HG03139 (cell line): ENCODE results near the gene MCUR1.
A peak's percentile ranks its signal among the peaks of the same experiment; 100 is the strongest.
"Not testable (repeated sequence)": the region's sequence is repeated elsewhere in the genome, so short reads cannot be mapped to it uniquely, and the experiment has no call there.

Source experiments
- ATAC-seq: cut with Tn5 transposase; IDR thresholded peaks from one replicate; pipeline ENCODE4 v1.9.1; 2021; ENCODE audit not compliant: unreplicated experiment

Gene MCUR1

DNA sequence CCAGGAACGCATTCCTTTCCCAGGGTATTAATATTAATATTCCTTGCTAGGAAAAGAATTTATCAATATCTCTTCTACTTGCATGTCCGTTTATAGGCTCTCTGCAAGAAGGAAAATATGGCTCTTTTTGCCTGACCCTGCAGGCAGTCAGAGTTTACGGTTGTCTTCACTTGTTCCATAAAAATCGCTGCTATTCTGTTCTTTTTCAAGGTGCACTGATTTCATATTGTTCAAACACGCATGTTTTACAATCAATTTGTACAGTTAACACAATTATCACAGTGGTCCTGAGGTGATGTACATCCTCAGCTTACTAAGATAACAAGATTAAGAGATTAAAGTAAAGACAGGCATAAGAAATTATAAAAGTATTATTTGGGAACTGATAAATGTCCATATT is 15.1 kb upstream of the MCUR1 start:
- ATAC-seq, result not testable (repeated sequence)

DNA sequence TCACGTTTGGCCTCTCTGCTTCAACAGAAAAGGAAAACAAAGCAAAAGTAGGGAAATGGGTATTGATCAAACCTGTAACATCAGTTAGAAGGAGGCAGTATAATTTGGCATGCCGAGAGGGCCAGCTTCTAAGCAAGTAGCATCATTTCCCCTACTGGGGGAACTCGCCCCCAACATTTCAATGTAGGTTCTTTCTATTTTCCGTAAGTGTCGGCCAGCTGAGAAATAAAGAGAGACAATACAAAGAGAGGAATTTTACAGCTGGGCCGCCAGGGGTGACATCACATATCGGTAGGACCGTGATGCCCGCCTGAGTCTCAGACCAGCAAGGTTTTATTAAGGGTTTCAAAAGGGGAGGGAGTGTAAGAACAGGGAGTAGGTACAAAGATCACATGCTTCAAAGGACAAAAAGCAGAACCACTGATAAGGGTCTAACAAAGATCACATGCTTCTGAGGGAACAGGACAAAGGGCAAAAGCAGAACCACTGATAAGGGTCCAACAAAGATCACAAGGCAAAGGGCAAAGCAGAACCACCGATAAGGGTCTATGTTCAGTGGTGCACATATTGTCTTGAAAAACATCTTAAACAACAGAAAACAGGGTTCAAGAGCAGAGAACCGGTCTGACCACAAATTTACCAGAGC is 14.4 kb upstream of the MCUR1 start:
- not testable (repeated sequence) for ATAC-seq

DNA sequence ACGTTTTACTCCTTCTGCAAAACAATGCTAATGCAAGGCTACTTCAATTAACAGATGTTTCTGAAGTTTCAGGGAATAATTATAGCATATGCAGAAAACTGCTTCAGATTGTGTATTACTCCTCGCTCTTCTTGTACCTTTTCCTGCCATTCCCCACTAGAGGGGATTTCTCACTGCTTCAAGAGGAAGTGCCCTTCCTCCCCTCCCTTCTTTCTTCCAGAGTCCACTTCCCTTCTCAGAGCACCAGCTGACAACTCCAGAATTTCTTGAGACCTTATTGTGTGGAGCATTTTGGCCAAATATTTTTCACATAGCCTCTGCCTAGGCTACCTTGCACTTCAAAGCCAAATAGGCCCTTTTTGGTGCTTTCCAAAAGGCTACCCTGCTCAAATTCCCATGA is 12.7 kb upstream of the MCUR1 start:
- ATAC-seq, result no peak

DNA sequence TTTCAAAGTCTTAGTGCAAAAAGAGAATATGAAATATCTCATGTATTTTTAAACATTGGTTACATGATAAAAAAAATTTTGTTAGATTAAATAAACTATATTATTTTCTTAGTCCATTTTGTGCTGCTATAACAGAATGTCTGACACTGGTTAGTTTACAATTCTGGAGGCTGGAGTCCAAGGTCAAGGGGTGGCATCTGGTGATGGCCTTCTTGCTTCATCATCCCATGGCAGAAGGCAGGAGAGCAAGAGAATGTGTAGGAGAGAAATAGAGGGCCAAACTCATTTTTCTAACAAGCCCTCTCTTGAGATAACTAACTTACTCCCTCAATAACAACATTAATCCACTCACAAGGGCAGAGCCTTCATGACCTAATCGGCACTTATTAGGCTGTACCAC is 11.5 kb upstream of the MCUR1 start:
- no peak for ATAC-seq

DNA sequence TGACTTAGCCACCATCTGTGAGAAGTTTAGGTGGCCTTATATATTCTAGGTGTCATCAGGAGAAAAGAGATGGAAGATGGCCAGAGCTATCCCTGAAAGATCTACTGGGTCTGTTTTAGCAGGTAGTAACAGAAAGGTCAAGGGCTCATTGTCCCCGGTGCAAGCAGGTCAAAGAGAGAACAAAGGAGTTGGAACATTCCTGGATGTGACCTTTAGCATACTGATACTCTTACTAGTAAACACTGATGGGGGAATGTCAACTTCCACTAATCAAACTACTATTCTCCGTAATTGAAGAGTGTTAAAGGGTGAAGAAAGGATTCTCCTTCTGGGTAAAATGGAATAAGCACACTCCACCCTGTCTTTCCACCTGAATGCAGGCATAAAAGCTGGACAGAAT is 4.0 kb upstream of the MCUR1 start:
- ATAC-seq, result no peak

DNA sequence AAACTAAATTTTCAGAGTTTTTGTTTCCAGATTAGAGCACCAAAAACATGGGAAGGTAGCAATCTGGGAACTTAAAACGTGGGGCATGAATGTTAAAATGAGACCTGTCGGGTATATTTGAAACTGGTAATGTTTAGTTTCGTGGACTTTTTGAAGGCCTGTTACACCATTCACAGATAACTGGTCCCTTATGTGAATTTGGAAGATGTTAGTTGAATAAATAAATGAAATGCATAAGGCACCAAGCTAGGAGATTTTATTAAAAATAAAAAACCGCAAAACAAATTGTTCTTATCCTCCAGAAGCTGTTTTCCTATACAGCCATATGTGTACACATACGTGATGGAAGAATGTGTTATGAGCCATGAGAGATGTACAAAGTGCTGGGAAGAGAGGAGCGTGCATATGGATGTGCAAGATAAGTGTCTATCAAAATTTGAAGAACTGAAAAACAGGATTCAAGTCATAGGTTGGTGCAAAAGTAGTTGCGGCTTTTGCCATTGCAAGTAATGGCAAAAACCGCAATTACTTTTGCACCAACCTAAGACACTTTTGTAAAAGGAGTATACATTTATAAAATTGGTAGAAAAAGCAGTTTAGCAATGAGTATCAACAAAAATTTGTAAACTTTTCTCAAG is 700 bp upstream of the MCUR1 start:
- ATAC-seq, result no peak

DNA sequence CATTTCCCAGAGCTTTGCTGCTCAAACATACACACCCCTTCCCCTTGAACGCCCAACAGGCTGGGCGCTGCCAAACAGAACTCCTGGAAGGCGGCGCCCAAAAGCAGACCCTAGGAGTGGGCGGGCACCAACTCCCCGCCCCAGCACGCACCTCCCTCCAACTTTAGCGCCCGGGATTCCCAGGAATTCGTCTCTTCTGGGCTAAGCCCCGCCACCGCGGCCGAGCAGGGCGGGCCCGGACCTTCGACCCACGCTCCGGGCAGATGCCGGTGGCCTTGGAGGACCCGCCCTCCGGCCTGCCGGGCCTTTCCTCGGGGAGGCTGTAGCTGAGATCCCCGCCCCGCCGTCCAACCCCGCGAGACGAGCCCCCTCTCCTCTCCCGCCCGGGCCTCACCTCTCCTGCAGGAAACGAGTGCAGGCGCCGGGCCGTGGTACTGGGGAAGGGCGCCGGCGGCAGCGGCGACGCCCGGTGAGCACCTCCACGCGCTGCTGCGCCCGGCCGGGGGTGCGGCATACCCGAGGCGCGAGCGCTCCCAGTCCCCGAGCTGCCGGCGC is 659 bp downstream of the MCUR1 start:
- peak; percentile 28 for ATAC-seq

DNA sequence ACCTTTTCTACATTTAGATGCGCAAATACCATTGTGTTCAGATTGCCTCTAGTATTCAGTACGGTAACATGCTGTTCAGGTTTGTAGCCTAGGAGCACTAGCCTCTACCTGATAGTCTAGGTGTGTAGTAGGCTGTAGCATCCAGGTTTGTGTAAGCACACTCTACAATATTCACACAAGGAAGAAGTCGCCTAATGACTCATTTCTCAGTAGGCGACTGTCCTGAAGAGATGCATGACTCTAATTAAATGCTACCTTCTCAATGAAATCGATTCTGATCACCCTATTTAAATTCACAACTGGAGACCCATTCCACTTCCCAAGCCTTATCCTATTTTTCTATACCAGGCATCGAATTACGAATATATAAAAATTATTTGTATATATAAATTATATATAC is 1.3 kb downstream of the MCUR1 start:
- no peak for ATAC-seq

DNA sequence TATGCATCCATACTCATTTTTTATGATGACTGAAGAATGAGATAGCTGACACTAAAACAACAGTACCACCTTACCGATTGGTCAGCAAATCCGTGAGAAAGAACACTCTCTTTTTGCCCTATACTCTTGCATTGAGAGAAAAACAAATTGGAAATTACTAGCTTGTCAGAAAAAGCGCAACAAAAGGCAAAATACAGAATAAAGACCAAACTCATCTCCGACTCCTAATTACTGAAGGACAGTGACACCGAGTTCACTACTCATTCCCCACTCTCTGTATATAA is 2.1 kb downstream of the MCUR1 start:
- ATAC-seq, result no peak

DNA sequence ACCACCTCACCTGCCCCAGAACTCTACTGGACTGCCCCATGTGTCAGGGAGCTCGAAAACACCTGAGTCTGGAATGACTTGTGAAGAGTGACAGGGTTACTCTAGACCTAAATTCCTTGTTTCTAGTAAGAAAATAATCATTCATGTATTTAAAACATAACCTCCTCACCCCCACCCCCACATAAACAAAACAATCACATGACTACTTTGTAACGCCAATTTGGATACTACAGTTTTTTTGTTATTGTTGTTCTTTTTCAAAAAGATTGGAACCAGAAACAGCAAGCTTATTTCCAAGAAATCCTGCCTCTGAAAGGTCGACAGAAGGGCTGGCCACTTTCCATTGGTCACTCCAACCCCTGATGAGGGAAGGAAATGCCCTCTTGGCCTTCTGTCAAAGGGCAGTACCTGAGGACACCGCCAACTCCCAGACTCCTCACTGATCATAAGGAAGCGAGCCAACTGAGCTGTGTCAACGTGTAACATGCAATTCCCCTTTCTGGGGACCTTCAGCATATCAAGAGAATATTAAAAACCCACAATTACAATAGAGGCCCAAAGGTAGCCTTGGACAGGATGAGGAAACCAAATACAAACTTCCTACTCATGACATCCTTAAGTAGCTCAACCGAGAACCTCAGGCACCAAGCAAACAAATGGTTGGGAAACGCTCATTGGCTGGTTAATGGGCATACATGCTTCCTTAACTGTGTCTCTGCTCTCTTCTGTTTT is 2.6 kb downstream of the MCUR1 start:
- no peak for ATAC-seq

DNA sequence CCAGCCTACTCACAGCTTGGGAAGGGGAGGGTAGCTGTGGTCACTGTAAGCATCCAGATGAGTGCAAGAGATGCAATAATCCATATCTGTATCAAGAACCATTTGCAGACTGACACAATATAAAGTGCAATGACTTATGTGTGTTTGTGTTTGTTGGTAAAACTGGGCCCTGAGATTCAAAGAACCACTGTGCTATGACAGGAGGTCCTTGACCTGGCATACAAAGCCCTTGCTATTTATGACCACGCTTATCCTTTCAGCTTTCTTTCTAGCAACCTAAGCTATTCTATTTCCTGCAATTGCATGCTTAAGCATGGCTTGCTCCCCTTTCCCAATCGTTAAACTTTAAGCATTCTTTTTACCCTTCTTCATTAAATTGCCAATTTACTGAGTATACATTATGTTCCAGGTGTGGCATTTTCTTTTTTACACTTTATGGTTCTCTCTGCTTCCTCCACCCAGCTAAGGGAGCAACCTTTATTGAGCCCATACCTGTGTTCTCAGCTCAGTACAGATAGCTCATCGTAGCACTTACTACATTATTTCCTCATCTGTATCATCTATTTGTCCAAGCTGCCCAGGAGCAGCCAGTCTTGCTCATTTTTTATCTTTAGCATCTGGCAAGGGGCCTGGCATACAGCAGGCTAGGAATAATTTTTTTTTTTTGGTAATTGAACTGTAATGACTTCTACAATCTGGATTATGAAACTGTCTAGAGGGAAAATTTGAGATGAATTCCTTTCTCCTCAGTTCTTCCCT is 3.5 kb downstream of the MCUR1 start:
- ATAC-seq, result no peak

DNA sequence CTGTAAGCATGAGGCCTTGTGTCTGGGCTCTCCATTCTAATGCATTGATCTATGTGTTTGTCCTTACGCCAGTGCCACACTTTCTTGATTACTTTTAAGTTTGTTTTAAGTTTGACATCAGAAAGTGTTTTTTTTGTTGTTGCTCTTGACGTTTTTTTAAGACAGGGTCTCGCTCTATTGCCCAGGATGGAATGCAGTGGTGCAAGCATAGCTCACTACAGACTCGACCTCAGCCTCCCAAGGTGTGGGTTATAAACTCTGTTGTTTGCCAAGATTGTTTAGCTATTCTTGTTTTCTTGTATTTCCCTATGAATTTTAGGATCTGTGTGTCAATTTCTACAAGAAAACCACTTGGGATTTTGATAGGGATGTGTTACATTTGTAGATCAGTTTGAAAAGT is 5.6 kb downstream of the MCUR1 start:
- no peak for ATAC-seq

DNA sequence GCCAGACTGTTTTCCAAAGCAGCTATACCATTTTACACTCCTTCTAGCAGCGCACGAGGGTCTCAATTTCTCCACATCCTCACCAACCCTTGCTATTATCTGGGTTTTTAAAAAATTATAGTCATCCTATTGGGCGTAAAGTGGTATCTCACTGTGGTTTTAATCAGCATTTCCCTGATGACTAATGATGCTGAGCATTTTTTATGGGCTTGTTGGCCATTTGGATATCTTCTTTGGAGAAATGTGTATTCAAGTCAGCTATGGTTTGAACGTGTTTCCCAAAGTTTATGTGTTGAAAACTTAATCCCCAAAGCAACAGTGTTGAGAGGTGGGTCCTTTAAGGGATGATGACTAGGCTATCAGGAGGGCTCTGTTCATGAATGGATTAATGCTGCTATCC is 6.7 kb downstream of the MCUR1 start:
- ATAC-seq, result no peak

DNA sequence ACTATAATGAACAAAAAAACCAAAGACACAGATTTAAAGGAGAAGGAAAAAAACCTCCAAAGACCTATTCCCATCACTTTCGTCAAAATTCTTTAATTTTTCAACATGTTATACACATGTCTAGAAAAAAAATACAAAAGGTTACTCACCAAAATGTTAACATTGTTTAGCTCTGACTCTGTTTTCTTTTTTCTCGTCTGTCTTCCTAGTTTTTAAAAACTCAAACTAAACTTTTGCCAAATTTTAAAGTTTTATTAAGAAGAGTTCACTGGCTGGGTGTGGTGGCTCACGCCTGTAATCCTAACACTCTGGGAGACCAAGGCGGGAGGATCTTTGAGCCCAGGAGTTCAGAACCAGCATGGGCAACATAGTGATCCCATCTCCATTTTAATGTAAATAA is 10.8 kb downstream of the MCUR1 start:
- no peak for ATAC-seq

DNA sequence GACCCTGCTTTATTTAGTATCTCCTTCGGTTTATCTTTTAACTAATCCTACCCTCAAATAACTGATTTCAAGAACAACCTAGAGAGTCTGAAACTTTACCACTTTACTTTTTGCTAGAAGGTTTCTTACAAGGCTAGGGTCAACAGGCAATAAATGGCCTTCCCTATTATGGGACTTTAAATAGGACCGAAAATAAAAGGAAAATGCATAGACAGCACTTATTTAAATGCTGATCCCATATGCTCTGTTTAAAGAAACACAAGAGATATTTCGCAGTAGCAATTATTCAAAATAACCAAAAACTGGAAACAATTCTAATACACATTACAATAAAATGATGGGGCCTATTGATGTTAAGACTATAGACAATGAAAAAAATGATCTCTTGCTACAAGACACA is 13.7 kb downstream of the MCUR1 start:
- no peak for ATAC-seq

DNA sequence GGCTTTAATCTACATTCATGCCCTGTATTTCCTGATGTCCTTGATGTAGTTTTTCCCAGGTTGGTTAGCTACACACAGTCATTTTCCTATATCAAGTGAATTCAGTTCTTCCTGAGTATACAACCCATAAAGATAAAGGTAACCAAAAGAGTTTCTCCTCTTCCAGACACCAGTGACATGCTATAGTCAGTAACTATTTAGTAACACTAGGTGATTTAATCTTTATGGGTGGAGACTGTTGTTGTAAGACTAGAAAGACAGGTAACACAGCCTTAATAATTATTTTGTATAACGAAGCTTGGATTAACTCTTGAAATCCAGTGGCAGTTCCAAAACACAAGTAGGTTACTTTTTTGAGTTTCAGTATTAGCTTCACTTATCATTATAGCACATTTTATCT is 17.6 kb downstream of the MCUR1 start:
- no peak for ATAC-seq

DNA sequence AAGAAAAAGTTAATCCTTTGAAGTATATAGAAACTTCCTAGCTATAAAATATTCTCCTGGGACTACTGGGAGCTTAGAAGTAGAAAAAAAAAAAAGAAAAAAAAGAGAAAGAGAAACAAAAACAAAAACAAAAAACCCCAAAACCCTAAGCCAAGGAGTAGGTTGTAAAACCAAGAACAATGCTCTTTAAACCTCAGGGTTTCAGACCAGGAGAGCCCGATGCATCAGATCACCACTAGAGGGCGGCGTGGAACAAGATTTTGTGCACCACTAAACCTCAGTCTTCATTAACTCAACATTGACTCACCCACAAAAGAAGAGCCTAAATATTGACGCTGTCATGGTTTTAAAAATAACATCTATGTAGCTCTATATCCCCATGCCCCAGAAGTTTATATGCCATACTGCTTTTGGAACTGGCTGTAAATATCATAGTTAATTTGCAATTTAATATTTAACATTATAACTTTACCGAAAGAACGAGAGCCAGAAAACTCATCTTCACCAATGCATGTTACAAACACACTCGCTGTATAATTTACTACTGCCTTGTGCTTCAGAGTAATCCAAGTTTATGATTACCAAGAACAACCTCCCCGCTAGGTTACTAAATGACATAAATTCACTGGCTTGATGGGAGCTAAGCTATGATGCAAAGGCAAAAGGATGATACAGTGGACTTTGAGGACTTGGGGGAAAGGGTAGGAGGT is 19.2 kb downstream of the MCUR1 start:
- no peak for ATAC-seq

DNA sequence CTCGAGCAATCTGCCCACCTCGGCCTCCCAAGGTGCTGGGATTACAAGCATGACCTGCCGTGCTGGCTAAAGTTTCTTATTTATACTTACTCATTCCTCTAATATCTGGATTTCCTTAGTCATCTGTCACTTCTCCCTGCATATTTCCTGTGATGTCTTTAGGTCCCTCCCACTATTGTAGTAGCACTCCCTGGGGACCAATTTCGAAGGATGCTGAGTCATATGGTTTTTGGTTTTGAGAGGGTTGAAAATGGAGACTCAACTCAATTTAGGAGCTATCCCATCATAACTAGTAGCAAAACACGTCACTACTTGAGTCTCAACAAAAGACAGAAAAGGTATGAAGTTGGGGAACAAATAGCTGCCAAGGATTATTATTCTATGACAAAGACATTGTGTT is 20.2 kb downstream of the MCUR1 start:
- ATAC-seq, result no peak

DNA sequence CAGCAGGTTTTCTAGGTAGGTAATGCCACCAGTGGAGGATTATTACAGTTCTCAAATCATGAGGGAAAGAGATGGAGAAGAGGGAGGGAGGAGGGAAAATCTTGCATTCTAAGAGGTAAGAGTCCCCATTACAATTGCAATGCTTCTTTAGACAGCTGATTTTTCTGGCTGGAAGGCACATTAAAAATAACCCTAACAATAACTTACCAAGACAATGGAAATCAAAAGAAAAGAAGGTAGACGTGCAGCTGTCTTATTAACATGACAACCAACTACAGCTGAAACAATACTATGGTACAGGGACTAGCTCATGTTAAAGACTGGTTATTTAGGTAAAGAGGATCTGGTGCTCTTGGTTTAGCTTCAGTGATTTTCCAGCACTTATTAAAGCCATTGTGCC is 24.6 kb downstream of the MCUR1 start:
- no peak for ATAC-seq

DNA sequence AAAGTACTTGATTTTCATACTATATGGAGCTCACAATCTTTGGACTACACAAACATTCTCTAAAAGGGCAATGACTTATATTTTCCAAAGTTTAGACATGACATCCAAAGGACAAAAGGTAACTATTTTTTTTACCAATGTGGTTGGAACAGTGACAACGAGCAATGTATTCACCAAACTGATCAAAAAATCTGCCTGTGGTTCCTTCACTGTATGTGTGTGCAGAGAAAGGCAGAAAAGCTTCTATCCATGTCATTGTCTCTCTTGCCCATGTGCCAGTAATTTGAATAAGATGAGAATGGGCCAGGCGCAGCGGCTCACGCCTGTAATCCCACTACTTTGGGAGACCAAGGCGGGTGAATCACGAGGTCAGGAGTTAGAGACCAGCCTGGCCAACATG is 25.5 kb downstream of the MCUR1 start:
- ATAC-seq, result no peak

DNA sequence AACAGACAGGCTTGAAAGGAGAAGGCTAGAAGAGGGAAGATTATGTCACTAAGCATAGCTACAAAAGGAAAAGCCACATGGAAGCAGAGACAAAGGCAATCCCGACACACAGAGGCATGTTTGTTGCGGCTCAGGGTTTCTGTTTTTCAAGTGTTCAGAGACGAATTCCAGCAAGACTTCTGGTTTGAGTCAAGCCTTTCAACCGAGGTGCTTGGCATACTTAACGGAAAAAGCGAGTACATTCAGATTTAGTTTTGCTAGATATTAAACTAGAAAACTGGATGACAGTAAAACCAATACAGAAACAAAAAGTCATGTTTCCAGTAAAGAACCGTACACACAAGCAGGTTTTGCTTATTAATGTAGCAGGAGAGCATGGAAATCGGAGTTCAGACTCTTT is 27.2 kb downstream of the MCUR1 start:
- ATAC-seq, result no peak
